G401.6 (cell line): ENCODE data around the gene CIAO3.

Source experiments
- FAIRE-seq: peaks from 2 replicates; lab custom pipeline; 2012; peaks lifted over from hg19 to GRCh38; lab: Jason Lieb, UNC

The CIAO3 gene

DNA sequence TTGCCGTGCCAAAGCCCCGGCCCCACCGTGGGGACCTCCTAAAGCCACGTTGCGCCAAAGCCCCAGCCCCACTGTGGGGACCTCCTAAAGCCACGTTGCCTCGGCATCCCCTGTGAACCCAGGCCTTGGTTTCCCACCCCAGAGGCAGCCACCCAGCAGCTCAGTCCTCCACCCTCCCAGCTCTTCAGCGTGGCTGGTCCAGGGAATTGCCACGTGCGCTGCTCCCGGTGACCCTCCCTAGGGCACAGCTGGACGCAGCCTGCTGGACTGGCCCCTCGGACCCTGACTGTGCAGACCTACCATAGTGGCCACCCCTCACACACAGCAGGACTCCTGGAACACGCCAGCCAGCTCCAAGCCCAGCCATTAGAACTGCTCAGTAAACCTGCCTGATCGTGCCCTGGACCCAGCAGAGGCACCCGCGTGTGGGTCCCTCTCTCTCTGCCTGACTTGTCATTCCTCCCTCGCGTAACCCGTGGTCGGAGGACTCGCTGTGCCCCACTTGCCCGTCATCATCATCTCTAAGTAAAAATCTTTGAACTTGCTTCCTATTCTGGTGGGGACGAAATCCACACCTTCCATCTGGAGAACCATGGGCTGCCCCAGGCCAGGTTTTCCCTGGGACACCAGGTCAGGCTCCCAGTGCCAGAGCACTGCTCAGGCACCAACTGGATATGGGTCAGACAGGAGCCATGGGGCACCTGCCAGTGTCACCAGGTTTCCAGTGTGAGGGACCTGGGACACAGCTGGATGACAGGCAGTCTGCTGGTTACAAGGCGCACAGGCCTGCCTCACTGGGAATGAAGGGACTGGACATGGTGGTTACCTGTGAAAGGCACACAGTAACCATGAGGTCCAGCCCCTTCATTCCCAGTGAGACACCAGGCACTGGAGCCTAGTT lies 5.6 kb downstream of the CIAO3 start:
- FAIRE-seq, result no peak

DNA sequence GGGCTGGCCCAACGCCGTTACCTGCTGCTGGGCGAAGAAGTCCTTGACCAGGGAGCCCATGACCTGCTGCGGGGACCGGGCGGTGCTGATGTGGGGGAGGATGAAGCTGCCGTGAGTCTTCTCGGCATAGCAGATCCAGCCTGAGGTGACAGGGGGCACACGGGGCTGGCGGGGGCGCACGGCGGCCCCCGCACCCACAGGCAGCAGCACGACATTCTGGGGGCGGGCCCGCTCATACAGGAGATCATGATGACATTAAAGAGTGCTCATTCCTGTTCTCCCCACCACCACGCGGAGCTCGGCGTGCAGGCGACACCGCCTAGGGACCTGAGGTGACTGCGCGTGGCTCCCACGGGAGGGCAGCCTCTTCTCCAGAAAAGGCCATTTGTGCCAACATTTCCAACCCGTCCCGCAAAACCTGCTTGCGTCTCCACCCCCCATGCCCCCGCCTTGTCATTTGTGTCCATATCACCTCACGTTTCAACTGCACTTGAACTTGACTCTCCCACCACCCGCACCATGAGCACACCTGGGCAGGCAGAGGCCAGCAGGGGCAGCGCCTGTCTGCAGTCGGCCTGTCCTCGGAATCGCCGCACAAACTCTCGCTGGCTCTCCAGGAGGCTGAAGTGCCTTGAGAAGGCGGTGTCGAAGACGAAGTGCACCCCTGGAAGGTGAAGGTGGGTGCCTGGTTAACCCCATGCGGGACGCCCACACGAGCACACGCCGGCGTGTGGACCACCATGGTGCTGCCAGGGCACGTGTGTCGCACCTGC lies 6.4 kb downstream of the CIAO3 start:
- FAIRE-seq, result no peak

DNA sequence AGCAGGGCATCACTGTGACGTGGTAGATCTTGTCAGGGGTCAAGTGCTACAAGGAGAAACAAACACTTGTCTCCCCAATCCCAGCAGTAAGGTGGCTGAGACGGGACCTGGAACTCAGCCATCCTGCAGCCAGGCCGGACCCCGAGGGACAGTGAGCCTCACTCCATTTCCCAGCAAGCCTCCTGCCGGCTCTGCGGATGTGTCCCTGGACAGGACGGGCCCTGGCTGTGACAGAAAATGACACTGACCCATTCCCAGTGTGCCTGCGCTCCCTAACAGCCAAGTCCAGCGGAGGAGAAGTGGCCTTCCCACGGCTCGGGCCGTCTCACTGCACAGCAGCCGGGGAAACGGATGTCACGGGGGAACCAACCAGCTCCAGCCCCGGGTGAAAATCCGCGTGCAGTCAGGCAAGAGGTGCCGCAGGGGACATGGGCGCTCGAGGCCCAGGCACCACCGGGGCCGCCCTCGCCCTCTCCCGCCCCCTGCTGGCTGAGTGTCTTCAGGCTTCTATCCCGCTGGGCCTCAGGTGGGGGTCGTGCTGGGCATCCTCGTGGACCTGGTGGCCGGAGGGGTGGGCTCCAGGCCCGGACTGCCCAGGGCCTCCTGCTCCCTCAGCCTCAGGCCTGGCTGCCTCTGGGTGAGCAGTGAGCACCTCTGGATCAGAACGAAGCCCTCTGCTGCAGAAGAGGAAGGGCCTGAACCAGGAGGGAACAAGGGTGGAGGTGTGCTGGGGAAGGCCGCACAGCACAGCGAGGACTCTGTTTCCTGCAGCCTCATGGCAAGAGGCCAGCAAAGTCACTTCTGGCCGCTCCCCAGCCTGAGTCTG lies 7.2 kb downstream of the CIAO3 start:
- no peak for FAIRE-seq

DNA sequence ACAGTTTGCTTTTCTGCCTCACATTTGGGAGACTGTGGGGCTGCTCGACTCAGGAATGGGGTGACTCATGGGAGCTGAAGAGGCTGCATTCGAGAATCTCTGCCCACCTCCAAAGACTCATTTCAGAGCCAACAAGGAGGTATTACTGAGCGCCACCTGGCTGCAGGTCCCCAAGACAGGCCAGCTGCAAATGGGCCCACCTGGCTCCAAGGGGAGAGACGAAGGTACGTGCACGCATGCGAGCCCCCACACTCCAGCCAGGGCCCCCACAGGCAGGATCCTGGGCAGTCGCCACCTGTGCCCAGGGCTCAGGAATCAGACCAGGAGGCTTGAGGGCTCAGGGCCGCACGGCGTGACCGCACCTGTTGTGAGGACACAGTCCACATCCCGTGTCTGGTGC lies 7.9 kb downstream of the CIAO3 start:
- no peak for FAIRE-seq

DNA sequence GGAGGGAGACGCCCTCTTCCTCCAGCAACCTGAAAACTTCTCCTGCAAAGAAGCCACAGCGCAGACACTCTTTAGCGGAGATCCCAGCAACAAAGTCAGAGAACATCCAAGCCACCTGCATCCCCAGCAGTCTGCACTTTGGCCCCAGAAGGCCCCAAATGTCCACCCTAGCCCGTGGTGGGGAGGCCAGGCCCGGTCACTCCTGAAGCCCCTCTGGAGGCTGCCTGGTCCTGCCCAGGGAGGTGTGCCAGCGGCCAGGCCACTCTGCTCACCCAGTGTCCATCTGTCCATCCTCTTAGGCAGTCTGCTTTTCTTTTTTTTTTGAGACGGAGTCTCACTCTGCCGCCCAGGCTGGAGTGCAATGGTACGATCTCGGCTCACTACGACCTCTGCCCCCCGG lies 8.5 kb downstream of the CIAO3 start:
- FAIRE-seq, result no peak

DNA sequence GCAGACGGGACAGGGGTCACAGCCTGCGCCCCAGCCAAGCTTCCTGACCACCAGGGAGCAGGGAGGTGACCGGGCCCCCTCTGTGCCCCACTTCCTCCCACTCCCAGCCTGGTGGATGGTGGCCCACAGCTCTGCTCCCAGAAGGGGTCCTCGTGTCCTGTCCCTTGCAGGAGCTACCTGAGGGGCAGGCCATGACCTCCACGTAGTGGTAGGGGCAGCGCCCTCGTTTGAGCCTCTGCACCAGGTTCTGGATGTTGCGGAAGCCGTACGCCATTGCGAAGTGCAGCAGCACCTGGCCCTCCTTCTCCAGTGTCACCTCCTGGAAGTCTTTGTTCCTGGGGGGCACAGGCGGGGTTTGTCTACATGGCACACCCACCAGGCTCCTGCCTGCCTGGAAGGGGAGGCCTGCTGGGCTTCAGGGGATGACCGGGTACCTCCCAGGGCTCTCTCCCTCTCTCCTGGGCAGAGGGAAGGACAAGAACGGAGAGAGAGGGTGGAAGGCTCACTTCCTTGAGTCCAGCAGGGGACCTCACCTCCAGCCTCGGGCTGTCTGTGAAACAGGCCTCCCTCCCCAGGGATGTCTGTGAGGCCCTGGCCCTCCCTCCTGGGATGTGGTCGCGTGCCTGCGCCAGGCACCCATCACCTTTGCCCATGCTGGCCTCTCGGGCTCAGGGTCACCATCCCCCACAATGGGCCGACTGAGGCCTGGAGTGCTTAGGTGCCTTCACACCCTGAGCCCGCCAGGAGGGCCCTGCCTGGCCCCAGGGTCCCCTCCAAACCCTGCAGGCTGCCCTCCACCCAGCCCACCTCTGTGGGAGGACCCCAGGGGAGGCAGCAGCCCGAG lies 9.9 kb downstream of the CIAO3 start:
- no peak for FAIRE-seq

DNA sequence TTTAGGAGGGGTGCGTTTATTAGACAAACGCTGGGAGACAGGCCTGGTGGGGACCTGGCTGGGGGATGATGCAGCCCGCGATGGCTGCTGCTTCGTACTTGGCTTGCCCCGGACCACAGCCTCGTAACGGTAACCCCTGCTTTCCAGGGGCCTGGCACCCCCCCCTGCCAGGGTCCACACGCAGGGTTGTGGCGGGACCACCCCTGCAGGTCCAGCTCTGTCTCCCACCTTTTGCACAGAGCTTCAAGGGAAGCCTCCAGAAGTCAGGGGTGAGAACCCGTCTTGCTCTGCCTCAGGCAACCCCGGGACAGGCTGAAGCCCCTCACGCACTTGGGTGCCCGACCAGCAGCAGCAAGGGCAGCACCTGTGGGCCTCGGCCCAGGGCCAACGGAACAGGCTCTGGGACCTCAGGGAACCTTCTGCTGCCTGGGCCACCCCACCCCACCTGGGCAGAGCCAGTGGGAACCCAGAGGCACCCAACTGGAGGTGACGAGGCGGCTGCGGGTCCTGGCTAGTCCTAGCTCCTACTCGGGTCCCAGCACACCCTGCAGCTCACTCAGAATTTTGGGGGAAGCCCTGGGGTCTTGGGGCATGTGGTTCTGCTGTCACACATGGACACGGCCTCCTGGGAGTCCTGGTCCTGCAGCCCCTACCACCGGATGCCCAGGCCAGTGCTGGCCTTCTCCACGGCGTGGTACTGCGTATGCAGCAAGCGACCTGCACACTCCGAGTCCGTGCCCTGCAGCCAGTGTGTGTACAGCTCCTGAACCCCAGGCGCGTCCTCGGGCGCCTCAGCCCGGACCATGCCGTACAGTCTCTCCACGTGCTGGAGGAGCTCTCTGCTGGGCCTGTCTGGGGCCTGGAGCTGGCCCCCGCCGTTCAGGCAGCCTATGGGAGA lies 10.8 kb downstream of the CIAO3 start:
- no peak for FAIRE-seq

DNA sequence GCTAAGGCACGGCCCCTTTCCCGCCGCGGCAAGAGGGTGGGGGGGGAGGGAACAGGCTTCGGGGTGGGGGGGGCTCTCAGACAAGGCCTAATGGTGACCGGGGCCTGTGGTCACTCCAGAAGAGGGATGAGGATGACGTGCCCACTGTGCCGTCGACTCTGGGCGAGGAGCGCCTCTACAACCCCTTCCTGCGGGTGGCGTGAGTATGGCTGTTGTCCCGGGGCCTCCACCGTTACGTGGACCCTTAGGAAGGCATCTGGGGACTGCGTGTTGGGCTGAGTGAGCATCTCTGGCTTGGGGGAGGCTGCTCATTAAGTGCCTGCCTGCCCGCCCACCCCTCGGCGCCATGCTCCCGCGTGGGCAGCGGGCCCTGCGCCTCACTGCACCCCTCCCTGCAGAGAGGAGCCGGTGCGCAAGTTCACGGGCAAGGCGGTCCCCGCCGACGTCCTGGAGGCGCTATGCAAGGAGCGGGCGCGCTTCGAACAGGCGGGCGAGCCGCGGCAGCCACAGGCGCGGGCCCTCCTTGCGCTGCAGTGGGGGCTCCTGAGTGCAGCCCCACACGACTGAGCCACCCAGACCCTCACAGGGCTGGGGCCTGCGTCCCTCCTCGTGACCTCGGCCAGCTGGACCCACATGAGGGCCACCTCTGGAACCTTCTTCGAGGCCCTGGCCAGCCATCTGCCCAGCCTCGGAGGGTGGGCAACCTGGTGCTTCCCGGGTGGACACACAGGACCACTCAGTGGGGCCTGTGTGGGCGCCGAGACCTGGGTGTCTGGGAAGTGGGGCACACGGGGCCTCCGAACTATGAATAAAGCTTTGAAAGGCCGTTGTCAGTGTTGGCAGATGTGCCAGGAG lies 11.7 kb downstream of the CIAO3 start:
- no peak for FAIRE-seq

DNA sequence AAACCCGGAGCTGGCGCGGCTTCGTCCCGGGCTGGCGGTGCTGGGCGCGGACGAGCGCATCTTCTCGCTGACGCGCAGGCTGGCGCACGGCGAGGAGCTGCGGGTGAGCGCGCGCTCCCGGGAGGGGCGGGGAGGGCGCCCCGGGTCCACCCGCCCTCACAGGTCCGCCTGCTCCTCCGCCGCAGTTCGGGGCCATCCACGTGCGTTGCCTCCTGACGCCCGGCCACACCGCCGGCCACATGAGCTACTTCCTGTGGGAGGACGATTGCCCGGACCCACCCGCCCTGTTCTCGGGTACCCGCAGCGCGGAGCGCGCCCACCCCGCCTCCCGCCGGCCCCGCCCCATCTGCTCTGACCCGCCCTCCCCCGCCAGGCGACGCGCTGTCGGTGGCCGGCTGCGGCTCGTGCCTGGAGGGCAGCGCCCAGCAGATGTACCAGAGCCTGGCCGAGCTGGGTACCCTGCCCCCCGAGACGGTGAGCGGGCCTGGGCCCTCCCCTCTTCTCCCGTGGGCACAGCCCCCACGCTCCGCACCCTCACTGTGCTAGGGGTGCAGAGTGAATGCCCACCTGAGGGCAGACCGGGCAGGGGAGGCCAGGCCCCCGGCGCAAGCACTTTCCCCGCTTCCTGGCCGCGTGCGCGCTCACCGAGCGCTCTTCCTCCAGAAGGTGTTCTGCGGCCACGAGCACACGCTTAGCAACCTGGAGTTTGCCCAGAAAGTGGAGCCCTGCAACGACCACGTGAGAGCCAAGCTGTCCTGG lies 12.5 kb downstream of the CIAO3 start:
- FAIRE-seq, result no peak

DNA sequence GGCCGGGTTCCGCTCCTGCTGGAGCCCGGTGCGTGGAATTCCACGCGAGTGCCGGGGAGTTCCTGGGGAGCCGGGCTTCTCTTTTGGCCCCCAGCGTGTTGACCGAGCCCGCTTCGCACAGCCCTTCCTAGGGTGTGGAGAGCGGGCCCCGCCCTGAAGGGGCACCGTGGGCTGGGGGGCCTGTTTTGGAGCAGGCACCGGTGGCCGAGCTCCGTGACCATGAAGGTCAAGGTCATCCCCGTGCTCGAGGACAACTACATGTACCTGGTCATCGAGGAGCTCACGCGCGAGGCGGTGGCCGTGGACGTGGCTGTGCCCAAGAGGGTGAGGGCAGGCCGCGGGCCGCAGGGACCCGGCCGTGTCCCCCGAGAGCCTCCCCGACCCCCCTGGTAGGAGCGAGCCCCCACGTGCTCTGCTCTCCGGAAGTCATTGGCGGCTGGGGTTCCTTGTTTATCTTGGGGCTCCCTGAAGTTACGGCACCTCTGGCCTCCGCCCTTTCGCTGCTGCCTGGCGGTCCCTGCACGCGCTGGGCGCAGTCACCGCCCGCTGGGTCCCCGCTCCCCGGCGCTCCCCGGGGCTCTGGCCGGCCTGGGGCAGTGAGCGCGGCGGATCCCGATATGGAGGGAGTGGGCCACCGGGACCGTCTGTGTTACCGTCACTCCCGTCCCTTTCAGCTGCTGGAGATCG lies 13.4 kb downstream of the CIAO3 start:
- no peak for FAIRE-seq

DNA sequence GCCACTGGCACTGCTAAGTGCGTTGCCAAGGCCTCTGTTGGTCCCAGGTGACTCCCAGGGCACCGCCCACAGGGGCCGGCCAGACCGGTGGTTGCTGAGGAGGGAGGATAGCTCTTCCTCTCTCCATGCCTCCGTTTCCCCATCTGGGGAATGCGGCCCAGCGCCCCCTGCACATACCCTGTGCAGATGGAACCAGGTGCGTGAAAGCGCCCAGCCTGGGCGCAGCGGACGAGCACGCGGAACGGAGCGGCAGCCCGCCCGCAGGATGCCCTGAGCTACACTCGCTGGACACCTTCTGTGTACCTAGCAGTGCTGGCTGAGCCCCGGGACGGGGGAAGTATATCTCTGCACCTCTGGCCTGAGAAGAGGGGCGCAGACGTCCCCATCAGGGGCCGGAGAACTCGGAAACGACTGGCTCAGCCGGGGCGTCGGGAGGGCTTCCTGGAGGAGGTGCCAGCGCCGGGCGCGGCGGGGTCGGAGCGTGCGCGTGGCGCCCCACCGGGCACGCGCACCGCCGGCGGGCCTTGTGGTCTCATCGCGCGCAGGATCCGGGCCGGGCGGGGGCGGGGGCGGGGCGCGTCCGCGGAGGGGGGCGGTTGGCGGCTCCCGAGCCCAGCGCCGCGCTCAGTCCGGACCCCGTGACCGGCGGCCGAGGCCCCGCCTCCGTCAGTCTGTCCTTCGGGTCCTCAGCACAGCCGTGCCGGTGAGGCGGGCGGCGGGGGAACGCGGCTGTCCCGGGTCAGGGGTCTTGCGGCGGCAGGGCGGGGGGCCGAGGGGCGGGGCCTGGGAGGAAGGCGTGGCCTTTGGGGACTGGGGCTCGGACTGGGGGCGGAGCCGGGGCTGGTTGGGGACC lies 14.1 kb downstream of the CIAO3 start, which contains the start of the genes CCDC78 and HAGHL:
Gene CCDC78, minus strand, starts transcription at position 6 of the 853 bp plus-strand sequence. CDS start 76 bp downstream, outside the sequence.
Gene HAGHL, plus strand, starts transcription at position 669 of the 853 bp plus-strand sequence. CDS start 404 bp downstream, outside the sequence.
- FAIRE-seq, result no peak

DNA sequence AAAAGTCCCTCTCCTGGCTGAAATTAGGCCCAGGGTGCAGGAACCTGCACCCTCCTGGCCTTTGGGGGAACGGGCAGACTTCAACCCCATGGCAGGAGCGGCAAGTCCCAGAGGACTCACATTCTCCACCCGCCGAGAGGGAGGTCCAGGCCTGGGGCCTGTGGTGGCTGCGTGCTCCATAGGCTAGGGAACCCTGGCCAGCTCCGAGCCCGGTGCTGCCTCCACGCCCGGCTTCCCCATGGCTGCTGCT lies 14.7 kb downstream of the CIAO3 start:
- peak; percentile 28 for FAIRE-seq

DNA sequence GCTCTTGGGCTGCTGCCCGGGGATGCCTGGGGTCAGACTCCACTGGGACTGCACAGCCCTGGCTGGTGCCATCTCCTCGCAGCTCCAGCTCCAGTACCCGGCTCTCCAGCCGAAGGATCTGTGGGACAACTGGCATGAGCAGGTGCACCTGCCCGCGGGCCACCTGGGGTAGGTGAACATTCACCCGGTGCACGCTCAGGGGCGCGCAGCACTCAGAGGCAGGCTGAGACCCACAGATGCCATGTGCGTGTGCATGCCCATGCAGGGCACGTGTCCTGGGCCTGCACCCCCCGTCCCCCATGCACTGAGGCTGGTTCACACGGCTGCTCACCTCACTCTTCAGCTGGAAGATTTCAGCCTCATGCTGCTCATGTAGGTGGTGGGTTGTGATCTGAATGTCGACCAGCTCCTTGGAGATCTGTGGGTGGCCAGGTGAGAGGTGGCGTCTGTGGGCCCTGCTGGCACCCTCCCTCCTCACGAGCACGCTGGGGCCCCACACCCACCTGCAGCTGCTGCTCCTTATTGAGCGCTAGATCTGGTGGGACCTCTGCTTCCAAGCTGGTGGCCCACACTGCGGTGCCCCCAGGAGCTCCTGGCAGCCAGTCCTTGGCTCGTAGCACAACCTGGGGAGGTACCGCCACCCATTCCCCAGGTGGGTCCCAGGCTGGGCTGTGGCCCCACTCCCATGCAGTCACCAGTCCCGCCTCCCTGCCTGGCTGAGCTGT lies 15.2 kb downstream of the CIAO3 start:
- no peak for FAIRE-seq

DNA sequence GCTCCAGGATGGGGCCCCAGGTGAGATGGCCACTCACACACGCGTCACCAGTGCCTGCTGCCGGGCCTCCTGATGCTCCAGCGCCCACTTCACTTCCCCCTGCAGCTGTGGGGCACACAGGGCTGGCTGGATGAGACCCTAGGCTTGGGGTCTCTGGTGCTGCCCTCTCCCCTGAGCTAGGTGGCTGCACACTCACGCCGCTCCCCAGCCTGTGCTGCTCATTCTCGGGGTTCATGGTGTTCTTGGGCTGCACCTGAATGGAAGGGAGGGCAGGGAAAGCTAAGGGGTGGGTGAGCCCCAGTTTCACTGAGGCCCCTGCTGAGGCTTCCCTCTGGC lies 15.8 kb downstream of the CIAO3 start:
- no peak for FAIRE-seq

DNA sequence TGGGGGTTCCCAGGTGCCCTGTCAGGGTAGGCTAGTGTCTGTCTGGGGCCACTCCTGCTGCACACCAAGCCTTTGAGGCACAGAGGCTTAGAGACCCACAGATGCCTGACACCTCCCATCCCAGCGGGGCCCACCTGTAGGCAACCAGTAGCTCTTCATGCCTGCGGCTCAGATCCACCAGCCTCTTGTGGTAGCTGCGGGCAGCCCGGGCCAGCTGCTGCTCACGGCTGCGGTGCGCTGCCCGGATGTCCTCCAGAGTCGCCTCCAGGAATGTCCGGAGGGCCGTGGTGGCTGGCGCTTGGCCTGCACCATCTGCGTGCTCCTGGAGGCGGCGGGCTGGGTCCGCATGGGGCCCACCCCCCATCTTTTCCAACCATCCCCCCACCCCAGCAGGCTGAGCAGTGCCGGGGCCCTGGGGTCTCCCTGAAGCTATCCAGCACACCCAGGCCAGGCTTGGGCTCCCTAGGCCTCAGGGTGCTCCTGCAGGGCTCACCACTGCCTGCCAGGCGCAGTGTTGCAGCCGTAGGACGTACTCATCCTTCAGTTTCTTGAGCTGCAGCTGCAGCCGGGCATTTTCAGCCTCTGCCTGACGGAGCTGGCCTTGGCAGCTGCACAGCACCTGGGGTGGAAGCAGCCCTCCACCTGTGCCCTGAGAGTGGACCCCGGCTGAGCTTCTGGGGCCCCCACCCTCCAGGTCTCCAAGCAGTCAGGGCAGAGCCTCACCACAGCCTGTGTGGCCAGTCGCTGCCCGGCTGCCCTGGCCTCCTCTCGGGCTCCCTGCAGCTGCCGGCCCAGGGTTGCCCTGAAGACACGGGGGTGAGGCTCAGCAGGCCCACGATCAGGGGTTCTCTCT lies 16.4 kb downstream of the CIAO3 start:
- FAIRE-seq, result no peak

DNA sequence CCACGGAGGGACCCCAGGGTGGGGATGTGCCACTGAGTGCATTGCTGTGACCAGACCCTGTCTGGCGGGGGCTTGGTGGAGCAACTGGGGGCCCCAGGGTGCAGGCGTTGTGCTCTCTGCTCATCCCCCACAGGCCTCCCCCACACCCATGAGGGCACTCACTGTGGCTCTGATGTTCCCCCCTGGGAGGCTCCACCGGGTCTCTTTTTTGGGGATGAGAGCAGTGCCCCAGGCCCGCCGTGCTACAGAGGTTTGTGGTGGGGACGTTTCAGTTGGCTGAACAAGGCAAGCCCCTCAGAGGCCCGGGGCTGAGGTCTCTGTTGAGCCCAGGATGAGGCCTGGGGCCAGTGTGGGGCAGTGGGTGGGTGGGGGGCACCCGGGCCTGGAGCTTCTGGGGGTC lies 17.1 kb downstream of the CIAO3 start:
- FAIRE-seq, result no peak
